HCT116 (cell line): ENCODE data around the gene ACTR8.

Source experiments
- EZH2phosphoT487 ChIP-seq: fragments of 200-600 bp; IDR thresholded peaks from 2 replicates; pipeline ENCODE4 v1.6.1; 2018; ENCODE audit warnings: antibody characterized with exemption, borderline replicate concordance
- FOSL1 ChIP-seq: IDR thresholded peaks from 2 replicates; pipeline ENCODE4 v1.6.1; 2012; ENCODE audit warnings: low read depth
- POLR2A ChIP-seq: IDR thresholded peaks from 2 replicates; pipeline ENCODE4 v1.7.0; 2011; ENCODE audit warnings: borderline replicate concordance; ENCODE audit not compliant: insufficient read depth, insufficient read length; ENCODE audit errors: extremely low read depth
- SIN3A ChIP-seq: IDR thresholded peaks from 2 replicates; pipeline ENCODE4 v1.6.1; 2012; ENCODE audit warnings: low read depth
- YY1 ChIP-seq: IDR thresholded peaks from 2 replicates; pipeline ENCODE4 v1.6.1; 2011; ENCODE audit warnings: low read length, low read depth, moderate library complexity, mild to moderate bottlenecking; ENCODE audit not compliant: insufficient replicate concordance; ENCODE audit errors: extremely low read depth
- TF ChIP-seq, protein P1 (sequence below), 3 experiments: fragments of 200-600 bp in 1 of 3; sonication (generic) in 1 of 3; IDR thresholded peaks in 2 of 3; conservative IDR thresholded peaks in 1 of 3; 2 replicates each; pipeline ENCODE4 v1.5.1; 2012 to 2017; ENCODE audit warnings: low read depth in 2 of 3, low read length in 2 of 3, antibody characterized with exemption in 1 of 3, borderline replicate concordance in 1 of 3, control low read depth in 1 of 3, mild to moderate bottlenecking in 1 of 3, mixed read lengths in 1 of 3, mixed run types in 1 of 3, moderate library complexity in 1 of 3; ENCODE audit not compliant: insufficient read depth in 1 of 3

DNA sequence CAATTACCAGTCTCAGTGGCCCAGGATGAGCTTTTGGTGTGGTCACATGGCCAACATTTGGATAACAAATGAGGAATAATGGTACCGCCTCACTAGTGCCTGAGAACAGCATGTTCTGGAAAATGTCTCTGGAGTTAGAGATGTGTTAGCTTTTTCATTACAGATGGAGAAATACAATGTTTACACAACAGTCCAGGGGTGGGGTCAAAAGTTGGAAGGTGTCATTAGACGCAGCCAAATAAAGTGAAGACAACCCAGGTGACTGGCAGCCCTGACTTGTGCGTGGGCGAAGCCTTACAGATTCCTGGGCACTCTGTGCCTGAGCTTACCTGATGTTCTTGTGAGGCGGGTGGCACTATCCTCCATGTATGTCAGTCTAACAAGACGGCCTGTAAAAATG is 22.8 kb downstream of the ACTR8 start:
- TF ChIP-seq, protein P1, sequence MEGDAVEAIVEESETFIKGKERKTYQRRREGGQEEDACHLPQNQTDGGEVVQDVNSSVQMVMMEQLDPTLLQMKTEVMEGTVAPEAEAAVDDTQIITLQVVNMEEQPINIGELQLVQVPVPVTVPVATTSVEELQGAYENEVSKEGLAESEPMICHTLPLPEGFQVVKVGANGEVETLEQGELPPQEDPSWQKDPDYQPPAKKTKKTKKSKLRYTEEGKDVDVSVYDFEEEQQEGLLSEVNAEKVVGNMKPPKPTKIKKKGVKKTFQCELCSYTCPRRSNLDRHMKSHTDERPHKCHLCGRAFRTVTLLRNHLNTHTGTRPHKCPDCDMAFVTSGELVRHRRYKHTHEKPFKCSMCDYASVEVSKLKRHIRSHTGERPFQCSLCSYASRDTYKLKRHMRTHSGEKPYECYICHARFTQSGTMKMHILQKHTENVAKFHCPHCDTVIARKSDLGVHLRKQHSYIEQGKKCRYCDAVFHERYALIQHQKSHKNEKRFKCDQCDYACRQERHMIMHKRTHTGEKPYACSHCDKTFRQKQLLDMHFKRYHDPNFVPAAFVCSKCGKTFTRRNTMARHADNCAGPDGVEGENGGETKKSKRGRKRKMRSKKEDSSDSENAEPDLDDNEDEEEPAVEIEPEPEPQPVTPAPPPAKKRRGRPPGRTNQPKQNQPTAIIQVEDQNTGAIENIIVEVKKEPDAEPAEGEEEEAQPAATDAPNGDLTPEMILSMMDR (IDR thresholded peaks at IDR 0.05 in 2 of 3, conservative IDR thresholded peaks at IDR 0.05 in 1 of 3; ENCODE audit: borderline replicate concordance in 1 of 3, insufficient read depth in 1 of 3, low read depth in 2 of 3, low read length in 2 of 3): no peak
- TF ChIP-seq POLR2A (no peak), SIN3A (no peak), YY1 (no peak), FOSL1 (no peak), EZH2phosphoT487 (no peak)
